GM21717 (cell line): Measurements from ENCODE around the gene TGFBR2.

ENCODE experiments used
- ATAC-seq: cut with Tn5 transposase; IDR thresholded peaks from one replicate; pipeline ENCODE4 v1.9.1; 2021; ENCODE audit warnings: mild to moderate bottlenecking, moderate library complexity; ENCODE audit not compliant: unreplicated experiment

TGFBR2 gene

DNA sequence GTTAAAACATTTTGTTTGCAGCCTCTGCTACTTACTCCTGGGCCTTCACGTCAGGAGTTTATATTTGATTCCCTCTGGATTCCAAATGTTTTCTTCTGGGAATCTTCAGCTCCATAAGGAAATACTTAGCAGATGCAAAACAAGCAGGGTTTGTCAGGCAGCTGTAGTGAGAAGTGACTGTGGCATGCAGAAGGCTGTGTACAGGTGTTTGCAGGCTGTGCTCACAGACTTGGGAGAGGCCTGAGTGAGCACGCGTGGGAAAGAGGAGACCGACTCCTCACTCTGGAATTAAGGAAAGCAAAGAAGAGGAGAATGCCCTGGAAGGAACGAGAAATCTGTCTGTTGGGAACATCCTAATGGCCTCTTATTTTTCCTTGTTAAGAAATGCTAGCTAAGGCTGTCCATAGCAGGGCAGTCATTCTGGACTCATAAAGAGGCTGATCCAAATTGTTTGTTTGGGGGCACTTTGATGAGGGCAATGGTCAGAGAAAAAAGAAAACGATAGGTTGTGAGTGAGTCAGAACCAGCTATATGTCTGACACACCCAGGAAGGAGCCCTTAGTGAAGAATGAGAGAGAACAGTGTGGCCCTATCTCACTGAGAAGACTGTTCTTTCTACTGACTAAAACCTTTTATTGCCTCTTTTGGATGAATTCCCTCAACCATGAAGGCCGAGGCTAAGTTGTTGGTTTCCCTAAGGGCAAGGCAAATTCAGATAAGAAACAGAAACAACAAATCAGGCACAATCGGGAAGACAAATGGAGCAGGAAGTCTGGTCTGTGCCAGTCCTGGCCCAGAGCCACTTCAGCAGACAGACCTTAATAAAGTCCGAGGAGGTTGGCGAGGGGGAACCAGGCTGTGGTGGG is 82.6 kb downstream of the TGFBR2 start:
- no peak for ATAC-seq

DNA sequence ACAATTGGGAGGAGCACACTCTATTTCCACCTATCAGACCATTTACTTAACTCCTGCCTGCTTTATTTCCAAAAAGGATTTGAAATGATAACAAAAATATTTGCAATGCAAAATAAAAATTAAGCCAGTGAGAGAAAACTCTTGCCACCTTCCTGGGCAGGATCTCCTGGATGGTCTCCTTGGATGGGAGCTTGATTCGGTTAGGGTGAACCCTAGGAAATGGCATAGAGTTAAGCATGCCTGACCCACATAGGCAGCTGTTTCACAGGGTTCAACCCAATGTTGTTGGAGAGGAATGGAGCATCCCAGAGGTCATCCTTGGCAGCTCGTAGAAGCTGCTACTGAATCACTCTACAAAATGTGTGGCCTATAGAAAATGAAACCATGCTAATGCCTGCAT is 83.8 kb downstream of the TGFBR2 start:
- ATAC-seq = no peak

DNA sequence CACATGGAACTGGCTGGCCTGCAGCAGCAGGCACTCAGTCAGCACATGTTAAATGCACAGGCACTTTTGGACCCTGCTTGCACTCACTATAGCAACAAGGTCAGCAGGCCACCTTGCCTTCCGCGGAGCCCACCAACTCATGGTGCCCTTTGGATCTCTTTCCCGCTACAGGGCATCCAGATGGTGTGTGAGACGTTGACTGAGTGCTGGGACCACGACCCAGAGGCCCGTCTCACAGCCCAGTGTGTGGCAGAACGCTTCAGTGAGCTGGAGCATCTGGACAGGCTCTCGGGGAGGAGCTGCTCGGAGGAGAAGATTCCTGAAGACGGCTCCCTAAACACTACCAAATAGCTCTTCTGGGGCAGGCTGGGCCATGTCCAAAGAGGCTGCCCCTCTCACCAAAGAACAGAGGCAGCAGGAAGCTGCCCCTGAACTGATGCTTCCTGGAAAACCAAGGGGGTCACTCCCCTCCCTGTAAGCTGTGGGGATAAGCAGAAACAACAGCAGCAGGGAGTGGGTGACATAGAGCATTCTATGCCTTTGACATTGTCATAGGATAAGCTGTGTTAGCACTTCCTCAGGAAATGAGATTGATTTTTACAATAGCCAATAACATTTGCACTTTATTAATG is 85.0 kb downstream of the TGFBR2 start:
- ATAC-seq = no peak

DNA sequence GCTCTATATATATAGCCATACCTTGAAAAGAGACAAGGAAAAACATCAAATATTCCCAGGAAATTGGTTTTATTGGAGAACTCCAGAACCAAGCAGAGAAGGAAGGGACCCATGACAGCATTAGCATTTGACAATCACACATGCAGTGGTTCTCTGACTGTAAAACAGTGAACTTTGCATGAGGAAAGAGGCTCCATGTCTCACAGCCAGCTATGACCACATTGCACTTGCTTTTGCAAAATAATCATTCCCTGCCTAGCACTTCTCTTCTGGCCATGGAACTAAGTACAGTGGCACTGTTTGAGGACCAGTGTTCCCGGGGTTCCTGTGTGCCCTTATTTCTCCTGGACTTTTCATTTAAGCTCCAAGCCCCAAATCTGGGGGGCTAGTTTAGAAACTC is 85.5 kb downstream of the TGFBR2 start:
- ATAC-seq = no peak

DNA sequence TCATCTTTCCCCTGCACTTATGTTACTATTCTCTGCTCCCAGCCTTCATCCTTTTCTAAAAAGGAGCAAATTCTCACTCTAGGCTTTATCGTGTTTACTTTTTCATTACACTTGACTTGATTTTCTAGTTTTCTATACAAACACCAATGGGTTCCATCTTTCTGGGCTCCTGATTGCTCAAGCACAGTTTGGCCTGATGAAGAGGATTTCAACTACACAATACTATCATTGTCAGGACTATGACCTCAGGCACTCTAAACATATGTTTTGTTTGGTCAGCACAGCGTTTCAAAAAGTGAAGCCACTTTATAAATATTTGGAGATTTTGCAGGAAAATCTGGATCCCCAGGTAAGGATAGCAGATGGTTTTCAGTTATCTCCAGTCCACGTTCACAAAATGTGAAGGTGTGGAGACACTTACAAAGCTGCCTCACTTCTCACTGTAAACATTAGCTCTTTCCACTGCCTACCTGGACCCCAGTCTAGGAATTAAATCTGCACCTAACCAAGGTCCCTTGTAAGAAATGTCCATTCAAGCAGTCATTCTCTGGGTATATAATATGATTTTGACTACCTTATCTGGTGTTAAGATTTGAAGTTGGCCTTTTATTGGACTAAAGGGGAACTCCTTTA is 86.2 kb downstream of the TGFBR2 start:
- ATAC-seq = no peak

DNA sequence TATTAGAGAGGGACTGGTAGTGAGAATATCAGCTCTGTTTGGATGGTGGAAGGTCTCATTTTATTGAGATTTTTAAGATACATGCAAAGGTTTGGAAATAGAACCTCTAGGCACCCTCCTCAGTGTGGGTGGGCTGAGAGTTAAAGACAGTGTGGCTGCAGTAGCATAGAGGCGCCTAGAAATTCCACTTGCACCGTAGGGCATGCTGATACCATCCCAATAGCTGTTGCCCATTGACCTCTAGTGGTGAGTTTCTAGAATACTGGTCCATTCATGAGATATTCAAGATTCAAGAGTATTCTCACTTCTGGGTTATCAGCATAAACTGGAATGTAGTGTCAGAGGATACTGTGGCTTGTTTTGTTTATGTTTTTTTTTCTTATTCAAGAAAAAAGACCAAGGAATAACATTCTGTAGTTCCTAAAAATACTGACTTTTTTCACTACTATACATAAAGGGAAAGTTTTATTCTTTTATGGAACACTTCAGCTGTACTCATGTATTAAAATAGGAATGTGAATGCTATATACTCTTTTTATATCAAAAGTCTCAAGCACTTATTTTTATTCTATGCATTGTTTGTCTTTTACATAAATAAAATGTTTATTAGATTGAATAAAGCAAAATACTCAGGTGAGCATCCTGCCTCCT is 87.2 kb downstream of the TGFBR2 start:
- peak; percentile 95 for ATAC-seq

DNA sequence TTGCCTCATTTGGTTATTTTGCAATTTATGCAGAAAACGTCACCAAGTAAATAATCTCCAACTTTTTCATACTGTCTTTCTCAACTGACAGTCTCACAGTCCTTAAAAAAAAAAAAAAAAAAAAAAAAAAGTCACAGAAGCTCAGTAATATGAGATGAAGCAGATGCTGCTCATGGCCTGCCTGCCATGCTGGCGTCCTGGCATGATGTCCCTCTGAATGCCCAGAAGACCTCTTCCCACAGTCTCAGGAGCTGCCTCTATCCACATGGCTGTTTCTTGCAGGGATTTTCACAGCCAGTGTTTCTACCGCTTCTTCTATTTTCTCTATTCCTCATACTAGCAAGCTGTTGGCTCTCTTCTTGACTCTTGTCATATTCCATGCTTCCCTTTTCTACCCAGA is 87.7 kb downstream of the TGFBR2 start:
- no peak for ATAC-seq

DNA sequence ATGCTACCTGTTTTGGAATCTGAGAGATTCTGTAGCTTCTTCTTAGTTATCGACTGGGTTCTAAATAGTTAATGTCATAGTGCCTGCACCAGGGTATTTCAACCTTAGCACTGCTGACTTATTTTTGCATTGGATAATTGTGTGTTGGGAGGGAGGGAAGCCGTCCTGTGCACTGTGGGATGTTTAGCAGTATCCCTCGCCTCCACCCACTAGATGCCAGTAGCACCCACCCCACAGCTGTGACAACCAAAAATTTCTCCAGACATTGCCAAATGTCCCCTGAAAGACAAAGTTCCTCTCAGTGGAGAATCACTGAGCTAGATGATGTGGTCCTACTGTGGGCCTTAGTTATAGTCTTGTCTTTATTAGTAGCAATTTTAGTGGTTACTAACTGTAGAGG is 88.3 kb downstream of the TGFBR2 start:
- no peak for ATAC-seq

DNA sequence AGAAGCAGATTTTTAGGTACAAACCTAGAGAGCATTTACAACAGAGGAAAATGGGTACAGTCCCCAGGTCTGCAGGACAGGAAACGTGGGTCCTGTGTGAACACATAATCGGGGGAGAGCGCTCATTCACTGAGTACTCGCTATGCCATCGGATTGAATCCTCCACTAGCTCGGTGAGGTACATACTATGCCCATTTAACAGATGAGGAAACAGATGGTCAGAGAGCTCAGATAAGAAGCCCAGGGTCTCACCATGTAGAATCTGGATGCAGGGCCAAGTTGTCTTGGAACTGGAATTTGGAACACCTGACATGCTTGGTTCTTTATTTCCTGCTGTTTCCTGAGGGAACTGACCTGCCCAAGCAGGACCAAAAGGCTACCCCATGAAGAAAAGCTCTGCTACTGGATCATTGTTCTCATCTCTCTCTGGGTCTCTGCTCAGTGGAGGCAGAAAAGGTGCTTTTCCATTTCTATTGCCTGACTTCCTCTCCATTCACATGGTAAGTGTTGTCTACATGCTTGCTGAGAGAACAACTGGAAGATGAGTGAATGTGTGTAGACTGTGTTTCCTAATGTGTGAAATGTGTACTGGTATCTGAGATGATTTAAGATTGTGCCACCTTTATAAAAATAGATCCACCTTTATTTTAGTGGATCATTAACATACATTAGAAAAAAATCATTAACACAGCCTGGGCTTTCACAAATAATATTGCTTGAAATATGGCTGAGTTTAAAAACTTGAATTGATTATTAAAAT is 89.1 kb downstream of the TGFBR2 start:
- no peak for ATAC-seq

DNA sequence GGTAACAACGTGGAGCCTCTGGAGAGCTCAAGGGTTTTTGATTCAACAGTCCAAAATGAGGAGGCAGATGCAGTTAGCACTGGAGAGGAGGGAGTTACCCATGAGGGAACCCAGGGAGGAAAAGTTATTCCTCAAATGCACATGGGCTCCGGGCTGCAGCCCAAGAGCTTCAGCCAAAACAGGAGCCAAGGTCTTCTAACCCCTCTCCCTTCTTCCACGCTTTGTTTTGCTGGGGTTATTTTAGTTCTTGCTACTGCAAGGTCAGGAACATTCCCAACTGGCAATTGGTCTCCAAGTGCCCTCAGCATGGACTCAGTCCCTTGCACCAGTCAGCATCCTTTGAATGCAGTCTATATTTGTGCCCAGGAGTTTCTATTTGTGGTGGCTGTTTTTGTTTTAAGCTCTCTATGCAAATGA is 90.0 kb downstream of the TGFBR2 start:
- peak; percentile 41 for ATAC-seq

DNA sequence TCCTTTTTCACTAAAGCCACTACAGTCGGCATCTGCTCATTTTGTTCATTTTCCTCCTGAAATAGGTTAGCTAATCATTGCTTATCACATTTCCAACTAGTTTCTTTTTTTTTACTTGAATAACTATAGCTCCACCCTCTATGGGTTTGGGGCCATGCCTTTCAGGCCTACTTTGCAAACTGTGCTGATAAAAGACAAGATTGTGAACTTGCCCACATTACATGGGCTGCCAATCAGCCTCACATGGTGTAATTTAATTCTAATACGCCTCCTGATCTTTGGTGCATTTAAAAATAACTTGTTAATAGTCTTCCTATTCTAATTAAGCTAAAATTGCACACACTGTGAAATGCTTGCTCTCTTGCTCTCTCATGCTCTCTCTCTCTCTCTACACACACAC is 90.5 kb downstream of the TGFBR2 start:
- no peak for ATAC-seq

DNA sequence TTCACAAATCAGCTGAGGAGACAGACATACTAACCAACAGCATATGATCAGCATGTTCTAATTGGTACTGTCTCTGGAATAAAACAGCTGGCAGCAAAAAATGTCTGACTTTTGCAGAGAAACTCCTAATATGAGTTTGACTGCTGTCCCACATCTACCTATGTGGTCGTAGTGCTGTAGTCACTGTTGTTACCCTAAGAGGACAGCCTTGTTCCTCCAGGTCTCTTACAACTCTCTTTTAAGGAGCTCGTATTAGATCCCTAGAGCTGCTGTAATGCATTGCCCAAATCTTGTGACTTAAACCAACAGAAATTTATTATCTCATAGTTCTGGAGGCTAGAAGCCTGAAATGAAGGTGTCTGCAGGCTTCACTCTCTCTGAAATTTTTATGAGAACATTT is 92.1 kb downstream of the TGFBR2 start:
- ATAC-seq = no peak

DNA sequence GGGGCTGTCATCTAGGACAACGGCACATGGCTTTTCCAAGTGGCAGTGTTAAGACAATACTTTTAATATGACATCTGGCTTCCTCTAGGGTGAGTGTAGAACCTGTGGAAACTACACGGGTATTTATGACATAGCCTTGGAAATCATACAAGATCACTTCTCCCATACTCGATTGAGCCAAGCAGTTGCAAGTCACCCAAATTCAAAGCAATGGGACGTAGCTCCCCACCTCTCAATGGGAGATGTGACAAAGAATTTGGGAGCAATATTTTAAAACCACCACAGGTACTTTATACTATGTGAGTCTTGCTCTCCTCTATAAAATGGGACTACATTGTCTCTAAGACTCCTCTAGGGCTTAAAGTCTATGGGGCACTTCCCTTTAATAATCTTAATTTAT is 93.5 kb downstream of the TGFBR2 start:
- no peak for ATAC-seq

DNA sequence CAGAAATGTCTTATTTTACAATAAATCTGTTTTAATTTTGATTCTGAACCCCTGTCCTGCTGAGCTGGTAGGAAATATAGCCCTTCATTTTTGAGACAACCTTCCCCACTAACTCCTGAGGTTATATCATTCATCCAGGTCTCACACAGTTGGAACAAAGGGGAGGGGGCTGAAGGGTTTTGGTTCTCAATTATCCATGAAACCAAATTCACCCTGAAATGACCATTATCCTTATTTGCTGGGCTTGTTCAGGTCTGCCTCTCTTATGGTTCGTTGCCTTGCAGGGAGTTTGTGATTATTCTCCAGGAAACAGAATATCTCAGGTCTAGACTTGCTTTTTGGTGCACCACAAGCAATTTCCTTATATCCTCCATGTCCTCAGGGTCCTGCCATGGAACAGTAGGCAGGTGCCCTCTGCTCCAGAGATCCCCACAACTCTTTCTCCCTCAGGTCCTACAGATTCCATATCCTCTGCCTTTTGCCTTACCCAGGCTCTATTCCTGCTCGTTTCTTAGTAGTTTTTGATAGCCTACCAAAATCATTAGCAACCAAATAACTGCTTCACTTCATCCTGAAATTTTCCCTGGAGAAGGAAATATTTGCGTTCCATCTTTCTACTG is 94.4 kb downstream of the TGFBR2 start:
- no peak for ATAC-seq

DNA sequence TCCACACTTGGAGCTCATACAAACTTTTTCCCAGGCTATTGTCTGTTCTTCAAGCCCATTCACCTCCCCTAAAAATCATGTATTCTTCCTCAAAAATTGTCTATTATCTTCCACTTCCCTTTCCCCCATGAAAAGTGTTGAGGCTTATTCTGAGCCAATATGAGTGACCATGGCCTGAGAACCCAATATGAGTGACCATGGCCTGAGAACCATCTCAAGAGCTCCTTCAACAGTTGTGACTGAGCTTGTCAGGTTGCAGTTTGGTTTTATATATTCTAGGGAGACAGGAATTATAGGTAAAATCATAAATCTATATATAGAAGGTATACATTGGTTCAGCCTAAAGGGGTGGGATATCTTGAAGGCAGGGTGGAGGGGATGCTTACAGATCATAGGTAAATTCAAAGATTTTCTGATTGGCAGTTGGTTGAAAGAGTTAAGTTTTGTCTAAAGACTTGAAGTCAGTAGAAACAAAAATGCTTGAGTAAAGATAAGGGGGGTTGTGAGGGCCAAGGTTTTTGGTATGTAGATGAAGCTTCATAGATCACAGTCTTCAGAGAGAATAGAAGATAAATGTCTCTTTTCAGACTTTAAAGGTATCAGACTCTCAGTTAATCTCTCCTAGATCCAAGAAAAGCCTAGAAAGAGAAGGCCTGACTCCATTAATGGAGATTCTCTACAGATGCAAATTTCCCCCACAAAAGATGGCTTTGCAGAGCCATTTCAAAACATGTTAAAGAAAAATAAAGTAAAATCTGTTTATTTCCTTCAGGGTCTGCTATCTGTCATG is 95.8 kb downstream of the TGFBR2 start:
- no peak for ATAC-seq

DNA sequence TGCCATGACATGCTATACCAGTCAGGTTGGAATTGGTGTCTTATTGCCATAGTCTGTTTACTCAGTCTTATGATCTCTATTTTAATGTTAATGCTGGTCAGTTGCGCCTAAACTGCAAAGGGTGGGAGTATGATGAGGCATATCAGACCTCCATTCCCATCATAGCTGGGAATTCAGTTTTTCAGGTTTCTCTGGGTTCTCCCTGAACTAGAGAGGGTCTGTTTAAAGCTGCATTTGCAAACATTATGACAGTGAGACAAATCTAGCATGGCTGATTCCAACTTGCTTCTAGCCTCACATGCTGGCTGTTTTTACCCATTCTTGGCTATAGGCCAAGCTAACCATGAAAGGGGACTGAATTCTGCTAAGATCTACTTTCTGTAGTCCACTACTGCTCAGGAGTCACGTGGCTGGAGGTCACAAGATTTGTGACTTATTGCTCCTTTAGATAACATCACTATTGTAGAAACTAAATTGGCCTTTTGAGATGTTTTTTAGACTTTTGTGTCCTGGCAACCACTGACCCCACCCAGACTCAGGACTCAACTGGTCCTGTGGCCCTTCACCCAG is 96.5 kb downstream of the TGFBR2 start:
- no peak for ATAC-seq

DNA sequence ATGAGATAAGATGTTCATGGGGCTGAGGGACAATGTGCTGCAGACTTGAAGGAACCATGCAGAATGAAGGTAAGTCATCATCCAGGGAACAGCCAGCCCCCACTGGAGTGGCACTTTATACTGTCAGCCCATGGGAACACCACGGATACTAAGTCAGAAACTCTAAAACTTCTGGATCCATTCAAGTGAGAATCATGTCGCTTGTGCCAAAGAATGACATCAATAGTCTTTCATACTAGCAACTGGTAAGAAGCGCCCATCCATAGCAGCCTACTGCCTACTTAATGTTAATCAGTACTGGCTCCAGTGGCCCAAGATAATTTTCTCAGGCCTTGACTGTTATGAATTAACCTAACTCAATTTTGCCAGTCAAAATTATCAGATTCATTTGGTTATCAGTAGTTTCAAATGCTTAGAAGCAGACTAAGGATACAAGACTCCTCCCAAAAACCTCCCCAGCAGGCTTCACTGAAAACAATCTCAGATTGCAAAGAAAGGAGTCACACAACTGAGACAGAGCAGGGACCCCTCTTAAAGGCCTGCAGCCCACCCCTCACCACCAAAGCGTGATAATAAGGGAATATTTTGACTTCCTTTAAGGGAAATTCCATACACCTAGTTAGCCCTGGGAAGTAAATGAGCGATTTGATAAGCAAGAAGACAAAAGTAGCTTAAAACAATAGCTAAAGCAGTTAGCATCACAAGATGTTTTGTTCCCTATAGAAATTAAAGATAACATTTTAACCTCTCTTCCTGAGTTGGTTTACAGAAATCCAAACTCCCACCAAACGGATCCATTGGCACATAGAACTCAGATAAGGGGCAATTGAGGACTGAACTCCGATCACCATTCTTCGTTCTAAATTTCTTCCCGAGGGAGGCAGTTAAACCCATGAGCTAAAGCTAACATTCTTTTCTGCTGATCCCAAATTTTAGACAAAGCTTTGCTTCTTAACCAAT is 98.8 kb downstream of the TGFBR2 start:
- ATAC-seq = no peak

DNA sequence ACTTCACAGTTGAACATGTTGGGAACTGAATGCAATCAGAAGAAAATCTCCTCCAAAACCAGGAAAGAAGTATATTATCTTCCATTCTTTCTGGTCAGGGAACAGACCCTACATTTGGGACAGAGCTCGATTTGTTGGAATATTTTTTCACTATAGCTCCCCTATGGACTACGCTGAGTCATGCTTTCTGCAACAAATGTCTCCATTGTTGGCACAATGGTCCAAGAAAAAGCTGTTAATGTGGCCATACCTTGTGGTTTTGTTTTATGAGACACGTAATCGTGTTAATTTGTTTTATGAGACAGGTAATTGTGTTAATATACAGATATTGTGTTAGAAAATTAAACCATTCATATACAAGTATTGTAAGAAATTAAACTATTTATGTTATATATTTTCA is 101.4 kb downstream of the TGFBR2 start:
- no peak for ATAC-seq
